HEK293 (cell line): ENCODE measurements around the gene BBC3.

ENCODE experiments used
- CTCF ChIA-PET: fragments of 350-600 bp; formaldehyde crosslinking; extraction: SDS; loops from one replicate; lab custom pipeline; 2021; ENCODE audit warnings: antibody characterized with exemption; lab: Yijun Ruan, JAX
- POLR2A ChIA-PET: fragments of 300-600 bp; formaldehyde crosslinking; extraction: SDS; loops from one replicate; lab custom pipeline; 2020; ENCODE audit warnings: antibody characterized with exemption, inconsistent platforms; lab: Yijun Ruan, JAX
- H3K27ac ChIP-seq: fragments of 200-500 bp; sonication (Bioruptor generic); 2 replicates; pipeline ENCODE4 v1.5.1; 2014; ENCODE audit warnings: low read depth, low read length, control low read depth, inconsistent platforms; ENCODE audit errors: extremely low read depth
- H3K36me3 ChIP-seq, 2 experiments: fragments of 200-500 bp in 1 of 2; sonication (Bioruptor generic) in 1 of 2; 1 replicate in 1 of 2; 2 replicates in 1 of 2; pipeline ENCODE4 v1.5.1; 2014 to 2017; ENCODE audit warnings: inconsistent platforms in 2 of 2, low read length in 2 of 2; ENCODE audit not compliant: control insufficient read depth in 2 of 2, insufficient read depth in 1 of 2
- H3K4me1 ChIP-seq: fragments of 200-500 bp; sonication (Bioruptor generic); 2 replicates; pipeline ENCODE4 v1.5.1; 2014; ENCODE audit warnings: mild to moderate bottlenecking, low read length, inconsistent platforms; ENCODE audit not compliant: control insufficient read depth, insufficient read depth
- H3K4me3 ChIP-seq: 2 replicates; pipeline ENCODE4 v1.5.1; 2011; ENCODE audit warnings: low read depth, mild to moderate bottlenecking, control low read depth, low read length, moderate library complexity
- H3K9me3 ChIP-seq: fragments of 200-500 bp; sonication (Bioruptor generic); 2 replicates; pipeline ENCODE4 v1.5.1; 2014; ENCODE audit warnings: low read depth, low read length, inconsistent platforms; ENCODE audit not compliant: control insufficient read depth, insufficient read depth
- GFI1B ChIP-seq: fragments of 450-650 bp; formaldehyde crosslinking; IDR thresholded peaks from 2 replicates; pipeline ENCODE4 v1.5.1; 2016; ENCODE audit warnings: missing biosample characterization, missing genetic modification characterization
- PRDM10 ChIP-seq: fragments of 450-650 bp; formaldehyde crosslinking; IDR thresholded peaks from 2 replicates; pipeline ENCODE4 v1.5.1; 2016; ENCODE audit warnings: missing biosample characterization, missing genetic modification characterization
- SCRT2 ChIP-seq: fragments of 450-650 bp; formaldehyde crosslinking; IDR thresholded peaks from 2 replicates; pipeline ENCODE4 v1.5.1; 2016; ENCODE audit warnings: missing biosample characterization, missing genetic modification characterization
- SP2 ChIP-seq: fragments of 450-650 bp; formaldehyde crosslinking; IDR thresholded peaks from 2 replicates; pipeline ENCODE4 v1.5.1; 2016; ENCODE audit warnings: missing biosample characterization, missing genetic modification characterization
- ZNF140 ChIP-seq: fragments of 450-650 bp; formaldehyde crosslinking; IDR thresholded peaks from 2 replicates; pipeline ENCODE4 v1.5.1; 2016; ENCODE audit warnings: missing biosample characterization, missing genetic modification characterization
- ZNF416 ChIP-seq: fragments of 450-650 bp; formaldehyde crosslinking; IDR thresholded peaks from 2 replicates; pipeline ENCODE4 v1.5.1; 2016; ENCODE audit warnings: missing biosample characterization, missing genetic modification characterization
- ZNF518A ChIP-seq: fragments of 450-650 bp; formaldehyde crosslinking; conservative IDR thresholded peaks from 2 replicates; pipeline ENCODE4 v1.5.1; 2016; ENCODE audit warnings: low read depth, missing biosample characterization, missing genetic modification characterization
- ZNF521 ChIP-seq: fragments of 450-650 bp; formaldehyde crosslinking; IDR thresholded peaks from 2 replicates; pipeline ENCODE4 v1.5.1; 2017; ENCODE audit warnings: missing biosample characterization, mild to moderate bottlenecking, missing genetic modification characterization
- ZNF610 ChIP-seq: fragments of 450-650 bp; formaldehyde crosslinking; IDR thresholded peaks from 2 replicates; pipeline ENCODE4 v1.5.1; 2016; ENCODE audit warnings: missing biosample characterization, missing genetic modification characterization, borderline replicate concordance
- ZNF76 ChIP-seq: fragments of 450-650 bp; formaldehyde crosslinking; IDR thresholded peaks from 2 replicates; pipeline ENCODE4; 2016; ENCODE audit warnings: low read depth, missing biosample characterization, missing genetic modification characterization, borderline replicate concordance
- TF ChIP-seq, protein P1 (sequence below): fragments of 450-650 bp; formaldehyde crosslinking; IDR thresholded peaks from 2 replicates; pipeline ENCODE4 v1.5.1; 2017; ENCODE audit warnings: missing biosample characterization, missing genetic modification characterization
- TF ChIP-seq, protein P2 (sequence below): fragments of 450-650 bp; formaldehyde crosslinking; IDR thresholded peaks from 2 replicates; pipeline ENCODE4 v1.5.1; 2016; ENCODE audit warnings: missing biosample characterization, missing genetic modification characterization

The BBC3 gene

GRCh38 chr19:47203254-47203653 is 27.7 kb downstream of the BBC3 start (continued):
- TF ChIP-seq PRDM10 (tag by site-specific recombination) (no peak), ZNF610 (tag by site-specific recombination) (no peak), ZNF140 (tag by site-specific recombination) (no peak)

DNA sequence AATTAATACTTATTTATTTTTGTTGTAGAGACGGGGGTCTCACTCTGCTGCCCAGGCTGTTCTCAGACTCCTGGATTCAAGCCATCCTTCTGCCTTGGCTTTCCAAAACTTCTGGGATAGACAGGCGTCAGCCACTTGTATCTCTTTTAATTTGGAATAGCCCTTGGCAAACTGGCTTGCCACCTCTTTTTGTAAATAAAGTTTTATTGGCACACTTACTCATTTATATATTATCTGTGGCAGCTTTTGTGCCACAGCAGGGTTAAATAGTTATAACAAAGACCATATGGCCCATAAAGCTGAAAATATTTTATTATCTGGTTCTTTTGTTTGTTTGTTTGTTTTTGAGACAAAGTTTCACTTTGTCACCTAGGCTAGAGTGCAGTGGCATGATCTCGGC is 30.5 kb downstream of the BBC3 start:
- Histone ChIP-seq H3K4me1 (no peaks in the 10 kb centered on the region), H3K36me3 (peaks cover 64 to 72% of the 10 kb centered on the region in 2 experiments), H3K9me3 (no peaks in the 10 kb centered on the region), H3K27ac (peak overlapping the region; percentile 16; the same call in 1 of the 2 replicates), H3K4me3 (no peak overlapping the region)
- CTCF ChIA-PET: interaction anchor here (1.1 to 3.1 kb wide), 2 partner anchors 10 to 47 kb away, joined by 3 to 21 read pairs; no protein-coding TSS in a partner anchor
- no peak for TF ChIP-seq ZNF518A
- no peak for TF ChIP-seq SP2
- no peak for TF ChIP-seq ZNF76 (tag by site-specific recombination)
- TF ChIP-seq GFI1B (tag by site-specific recombination): no peak
- TF ChIP-seq ZNF521 (tag by site-specific recombination): no peak
- TF ChIP-seq, protein P1, sequence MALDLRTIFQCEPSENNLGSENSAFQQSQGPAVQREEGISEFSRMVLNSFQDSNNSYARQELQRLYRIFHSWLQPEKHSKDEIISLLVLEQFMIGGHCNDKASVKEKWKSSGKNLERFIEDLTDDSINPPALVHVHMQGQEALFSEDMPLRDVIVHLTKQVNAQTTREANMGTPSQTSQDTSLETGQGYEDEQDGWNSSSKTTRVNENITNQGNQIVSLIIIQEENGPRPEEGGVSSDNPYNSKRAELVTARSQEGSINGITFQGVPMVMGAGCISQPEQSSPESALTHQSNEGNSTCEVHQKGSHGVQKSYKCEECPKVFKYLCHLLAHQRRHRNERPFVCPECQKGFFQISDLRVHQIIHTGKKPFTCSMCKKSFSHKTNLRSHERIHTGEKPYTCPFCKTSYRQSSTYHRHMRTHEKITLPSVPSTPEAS: no peak
- TF ChIP-seq ZNF416 (tag by site-specific recombination): no peak
- TF ChIP-seq, protein P2, sequence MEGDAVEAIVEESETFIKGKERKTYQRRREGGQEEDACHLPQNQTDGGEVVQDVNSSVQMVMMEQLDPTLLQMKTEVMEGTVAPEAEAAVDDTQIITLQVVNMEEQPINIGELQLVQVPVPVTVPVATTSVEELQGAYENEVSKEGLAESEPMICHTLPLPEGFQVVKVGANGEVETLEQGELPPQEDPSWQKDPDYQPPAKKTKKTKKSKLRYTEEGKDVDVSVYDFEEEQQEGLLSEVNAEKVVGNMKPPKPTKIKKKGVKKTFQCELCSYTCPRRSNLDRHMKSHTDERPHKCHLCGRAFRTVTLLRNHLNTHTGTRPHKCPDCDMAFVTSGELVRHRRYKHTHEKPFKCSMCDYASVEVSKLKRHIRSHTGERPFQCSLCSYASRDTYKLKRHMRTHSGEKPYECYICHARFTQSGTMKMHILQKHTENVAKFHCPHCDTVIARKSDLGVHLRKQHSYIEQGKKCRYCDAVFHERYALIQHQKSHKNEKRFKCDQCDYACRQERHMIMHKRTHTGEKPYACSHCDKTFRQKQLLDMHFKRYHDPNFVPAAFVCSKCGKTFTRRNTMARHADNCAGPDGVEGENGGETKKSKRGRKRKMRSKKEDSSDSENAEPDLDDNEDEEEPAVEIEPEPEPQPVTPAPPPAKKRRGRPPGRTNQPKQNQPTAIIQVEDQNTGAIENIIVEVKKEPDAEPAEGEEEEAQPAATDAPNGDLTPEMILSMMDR: no peak
- no peak for TF ChIP-seq SCRT2 (tag by site-specific recombination)
- POLR2A ChIA-PET: interaction anchor here (2.7 kb wide), 1 partner anchor 25 kb away, joined by 12 read pairs; no protein-coding TSS in a partner anchor
